ENCODE results near the gene PCIF1. TPM values are rescaled to one million over a fixed set of nuclear protein-coding genes. Genes with fewer than 3 reads are reported as not detected.

PCIF1 gene
- total RNA-seq, 1 donor from 2014 or later, result 19.4 TPM

- no peak for DNase-seq (ENCODE audit: low read depth)
These were observed 29.6 kb upstream of the PCIF1 start for GRCh38 chr20:45904583-45905504.

- peak; percentile 78 for DNase-seq (ENCODE audit: low read depth)
These were observed 28.9 kb upstream of the PCIF1 start for GRCh38 chr20:45905505-45906079.

DNA sequence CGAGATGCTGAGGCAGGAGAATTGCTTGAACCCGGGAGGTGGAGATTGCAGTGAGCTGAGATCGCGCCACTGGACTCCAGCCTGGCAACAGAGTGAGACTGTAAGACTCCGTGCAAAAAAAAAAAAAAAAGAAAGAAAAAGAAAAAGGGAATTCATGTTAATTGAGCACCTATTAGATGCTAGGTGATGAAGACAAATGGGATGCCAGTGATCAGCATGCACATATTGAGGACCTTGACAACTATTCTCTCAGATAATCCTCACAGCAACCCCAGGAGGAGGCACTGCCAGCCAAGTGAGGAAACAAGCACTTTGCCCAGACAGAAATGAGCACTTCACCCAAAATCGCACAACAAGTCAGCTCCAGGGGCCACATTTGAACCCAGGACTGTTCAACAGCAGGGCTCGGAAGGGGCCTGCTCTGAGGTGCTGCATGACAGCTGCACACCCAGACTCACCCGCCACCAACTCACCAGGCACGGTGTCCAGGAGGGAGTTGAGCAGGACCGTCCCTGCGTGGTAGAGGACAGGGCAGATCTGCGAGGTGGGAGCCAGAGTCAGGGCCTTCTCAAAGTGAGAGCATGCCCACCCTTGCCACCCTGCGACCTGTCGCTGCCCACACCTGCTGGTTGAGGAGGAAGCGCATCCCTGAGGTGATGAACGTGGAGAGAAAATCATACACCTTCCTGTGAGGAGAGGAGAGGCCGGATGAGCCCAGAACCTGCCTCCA lies 27.1 kb upstream of the PCIF1 start:
- DNase-seq (ENCODE audit: low read depth), result no peak

DNA sequence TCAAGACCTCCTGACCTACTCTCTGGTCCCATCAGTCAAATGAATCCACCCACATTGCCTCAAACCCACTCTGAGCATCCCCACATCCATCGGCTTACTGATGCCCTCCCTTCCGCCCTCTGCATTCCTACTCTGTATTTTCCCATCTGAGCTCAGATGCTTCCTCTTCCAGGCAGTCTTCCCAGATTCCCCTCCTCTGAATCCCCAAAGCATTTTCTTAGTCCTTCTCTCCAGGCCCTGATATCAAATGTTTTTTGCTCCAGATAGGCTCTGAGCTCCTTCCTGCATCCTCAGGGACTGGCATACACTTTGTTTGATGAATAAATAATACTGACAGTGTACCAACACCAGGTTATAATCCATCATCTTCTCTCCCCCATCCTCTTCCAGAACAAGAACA lies 26.4 kb upstream of the PCIF1 start:
- no peak for DNase-seq (ENCODE audit: low read depth)

- no peak for DNase-seq (ENCODE audit: low read depth)
These were observed 25.1 kb upstream of the PCIF1 start for GRCh38 chr20:45909336-45909808.

DNA sequence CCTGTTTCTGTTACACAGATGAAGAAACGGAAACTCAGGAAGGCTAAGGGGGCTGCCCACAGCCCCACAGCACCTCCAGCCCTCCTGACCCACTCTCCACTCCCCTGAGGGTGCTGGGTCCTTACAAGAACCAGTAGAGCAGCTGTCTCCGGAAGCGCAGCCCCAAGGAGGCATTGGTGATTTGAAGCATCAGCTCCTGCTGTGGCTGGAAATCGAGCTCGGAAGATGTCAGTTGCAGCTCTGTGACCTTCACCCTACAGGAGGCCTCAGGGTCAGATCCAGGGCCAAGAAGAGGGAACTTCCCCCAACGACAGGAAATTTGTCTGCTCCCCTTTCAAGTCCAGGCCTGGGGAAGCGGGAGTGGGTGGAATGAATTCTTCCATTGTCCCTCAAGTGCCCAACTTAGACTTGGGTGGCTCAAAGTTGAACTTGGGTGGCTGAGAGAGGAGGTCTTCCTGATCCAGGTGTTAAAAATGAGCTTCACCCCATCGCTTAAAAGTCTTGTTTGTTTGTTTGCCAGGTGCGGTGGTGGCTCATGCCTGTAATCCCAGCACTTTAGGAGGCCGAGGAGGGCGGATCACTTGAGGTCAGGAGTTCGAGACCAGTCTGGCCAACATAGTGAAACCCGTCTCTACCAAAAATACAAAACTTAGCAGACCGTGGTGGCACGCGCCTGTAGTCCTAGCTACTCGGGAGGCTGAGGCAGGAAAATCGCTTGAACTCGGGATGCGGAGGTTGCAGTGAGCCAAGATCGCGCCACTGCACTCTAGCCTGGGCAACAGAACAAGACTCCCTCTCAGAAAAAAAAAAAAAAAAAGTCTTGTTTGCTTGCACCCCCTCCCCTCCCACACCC lies 24.4 kb upstream of the PCIF1 start:
- DNase-seq (ENCODE audit: low read depth), result no peak

GRCh38 chr20:45910670-45911485 lies 23.6 kb upstream of the PCIF1 start:
- peak; percentile 97 for DNase-seq (ENCODE audit: low read depth)

DNA sequence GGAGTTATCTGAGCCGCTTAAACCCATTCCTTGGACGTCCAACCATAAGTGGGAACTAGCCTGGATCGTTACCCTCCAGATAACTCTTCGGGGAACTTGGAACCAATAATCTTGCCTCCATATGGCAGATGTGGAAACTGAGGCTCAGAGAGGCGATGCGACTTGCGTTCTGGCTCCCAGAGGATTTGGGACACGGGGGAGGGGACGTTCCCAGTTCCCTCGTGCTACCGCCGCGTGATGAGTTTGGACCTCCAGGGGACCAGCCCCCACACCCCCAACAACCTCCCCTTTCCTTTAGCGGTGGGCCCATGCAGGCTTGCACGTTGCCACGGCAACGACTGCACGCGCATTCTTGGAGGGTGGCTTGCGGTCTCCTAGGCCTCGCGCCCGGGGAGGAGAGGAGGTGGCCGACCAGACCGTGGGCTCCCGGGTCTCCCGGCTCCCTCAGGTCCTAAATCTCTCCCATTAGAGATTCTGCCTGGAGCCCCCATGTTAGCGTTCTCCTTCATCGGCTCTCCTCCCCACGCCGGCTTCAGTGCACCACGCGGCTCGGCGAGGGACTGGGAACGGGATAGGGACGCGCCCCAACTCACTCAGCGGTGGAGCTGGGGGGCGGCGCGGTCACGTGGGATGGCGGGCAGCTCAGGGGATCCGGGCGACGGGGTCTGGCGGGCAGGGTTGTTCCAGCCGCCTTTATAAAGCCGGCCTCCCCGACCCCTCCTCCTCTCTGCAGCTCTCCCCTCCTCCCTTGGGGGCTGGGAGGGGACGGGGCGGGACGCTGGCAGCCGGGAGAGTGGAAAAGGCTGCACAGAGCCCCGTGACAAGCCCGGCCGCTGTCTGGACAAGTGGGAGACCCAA lies 22.8 kb upstream of the PCIF1 start, which contains the start of gene PLTP:
PLTP (minus strand) TSS at position 670 of the 858 bp plus-strand sequence. CDS start 703 bp downstream, outside the sequence.
- DNase-seq (ENCODE audit: low read depth), result peak; percentile 41

GRCh38 chr20:45912344-45912682 lies 22.2 kb upstream of the PCIF1 start:
- no peak for DNase-seq (ENCODE audit: low read depth)

DNA sequence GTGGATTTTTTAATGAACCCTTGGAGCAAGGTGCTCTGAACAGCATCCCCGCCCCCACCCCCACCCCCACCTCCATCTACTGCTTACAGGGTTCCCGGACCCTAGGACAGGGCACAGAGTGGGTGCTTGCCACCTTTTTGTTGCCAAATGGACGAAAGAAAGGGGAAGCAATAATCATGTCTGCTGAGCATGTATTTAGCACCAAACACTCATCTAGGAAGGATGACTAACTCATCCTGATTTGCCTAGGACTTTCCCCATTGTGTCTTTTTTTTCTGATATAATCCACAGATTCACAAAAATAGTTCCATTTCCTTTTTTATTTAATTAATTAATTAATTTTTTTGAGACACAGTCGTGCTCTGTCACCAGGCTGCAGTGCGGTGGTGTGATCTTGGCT lies 21.4 kb upstream of the PCIF1 start:
- no peak for DNase-seq (ENCODE audit: low read depth)

DNA sequence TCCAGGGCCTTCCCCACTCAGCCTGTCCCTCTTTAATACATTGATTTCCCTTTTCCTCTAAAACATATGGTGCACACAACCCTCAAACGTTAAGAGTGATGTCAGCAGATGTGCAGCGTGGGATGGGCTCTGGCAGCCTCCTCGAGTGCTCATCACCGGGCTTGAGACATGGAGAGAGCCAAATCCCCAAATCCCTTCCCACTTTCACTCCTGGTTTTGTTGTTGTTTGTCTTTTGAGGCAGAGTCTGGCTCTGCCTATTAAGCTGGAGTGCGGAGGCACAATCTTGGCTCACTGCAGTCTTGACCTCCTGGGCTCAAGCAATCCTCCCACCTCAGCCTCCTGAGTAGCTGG lies 16.7 kb upstream of the PCIF1 start:
- DNase-seq (ENCODE audit: low read depth), result no peak

- DNase-seq (ENCODE audit: low read depth), result no peak
These were observed 16.2 kb upstream of the PCIF1 start for GRCh38 chr20:45918182-45918737.

GRCh38 chr20:45918779-45919537 lies 15.5 kb upstream of the PCIF1 start:
- no peak for DNase-seq (ENCODE audit: low read depth)

DNA sequence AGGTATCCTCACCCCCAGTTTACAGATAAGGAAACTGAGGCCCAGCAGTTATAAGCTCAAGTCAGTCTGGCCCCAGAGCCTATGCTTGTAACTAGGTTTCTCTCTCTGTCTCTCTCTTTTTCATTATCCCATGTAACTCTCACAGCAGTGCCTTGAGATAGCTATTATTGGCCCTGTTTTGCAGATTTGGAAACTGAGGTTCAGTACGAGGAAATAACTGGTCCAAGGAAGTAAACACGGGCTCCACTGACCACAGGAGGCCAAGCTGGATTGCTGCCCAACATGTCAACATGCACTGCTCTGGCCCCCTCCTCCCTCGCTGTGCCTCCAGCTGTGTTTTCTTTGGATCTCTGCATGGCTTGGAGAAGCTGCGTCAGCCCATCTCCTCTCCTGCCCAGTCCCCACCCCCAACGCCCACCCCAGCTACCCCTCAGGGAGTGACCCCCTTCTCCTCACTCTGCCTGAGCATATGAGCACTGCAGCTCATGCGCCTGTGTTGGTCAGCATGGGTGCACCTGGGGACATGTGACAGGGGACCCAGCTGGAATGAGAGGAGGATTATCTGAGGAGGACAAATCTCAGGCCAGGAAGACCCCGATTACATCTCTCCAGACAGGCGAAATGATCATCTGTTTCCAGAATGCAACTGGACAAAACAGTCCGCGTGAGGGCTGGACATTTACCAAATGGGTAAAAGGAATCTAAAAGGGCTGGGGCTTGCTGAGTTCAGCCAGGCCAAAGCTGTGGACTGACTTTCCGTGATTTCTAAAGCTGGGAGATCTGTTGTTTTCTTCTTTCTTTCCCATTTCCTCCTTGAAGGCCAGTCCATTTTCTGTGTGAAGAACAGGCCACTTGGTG lies 14.7 kb upstream of the PCIF1 start:
- DNase-seq (ENCODE audit: low read depth), result peak; percentile 48

- no peak for DNase-seq (ENCODE audit: low read depth)
These were observed 13.8 kb upstream of the PCIF1 start for GRCh38 chr20:45920462-45921336.

DNA sequence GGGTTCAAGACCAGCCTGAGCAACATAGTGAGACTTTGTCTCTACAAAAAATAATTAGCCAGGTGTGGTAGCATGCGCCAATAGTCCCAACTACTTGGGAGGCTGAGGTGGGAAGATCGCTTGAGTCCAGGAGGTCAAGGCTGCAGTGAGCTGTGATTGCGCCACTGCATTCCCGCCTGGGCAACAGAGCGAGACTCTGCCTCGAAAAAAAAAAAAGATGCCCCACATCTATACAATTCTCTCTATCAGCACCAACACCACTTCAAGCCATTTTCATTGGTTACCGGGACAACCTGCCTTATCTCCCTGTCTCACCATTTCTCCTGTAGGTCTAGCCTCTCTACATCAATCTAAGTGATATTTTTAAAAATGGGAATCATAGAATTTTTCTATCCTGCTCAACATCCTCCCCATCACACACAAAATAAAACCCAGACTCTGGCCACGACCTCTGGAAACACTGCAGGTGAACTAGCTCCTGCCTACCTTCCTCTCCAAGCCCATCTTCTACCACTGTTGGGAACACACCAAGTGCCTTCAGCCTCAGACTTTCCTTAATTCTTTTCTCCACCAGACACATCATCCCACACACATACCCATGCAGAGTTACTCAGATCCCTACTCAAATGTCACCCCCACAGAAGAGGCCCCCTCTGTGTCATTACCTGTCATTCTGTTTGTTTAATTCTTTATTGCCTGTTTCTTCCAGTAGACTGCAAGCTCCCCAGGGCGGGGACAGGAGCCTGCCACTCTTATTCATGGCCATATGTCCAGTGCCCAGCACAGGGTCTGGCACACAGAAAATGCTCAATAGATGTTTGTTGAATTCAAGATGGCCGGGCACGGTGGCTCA lies 12.9 kb upstream of the PCIF1 start:
- peak; percentile 41 for DNase-seq (ENCODE audit: low read depth)

Data from renal cortical epithelial cell (primary cell).